Endothelial cell (in vitro differentiated cells): ENCODE measurements around the gene CACNB4. TPM values are rescaled to one million over a fixed set of nuclear protein-coding genes. Genes with fewer than 3 reads are reported as not detected.

ENCODE experiments used
- DNase-seq: peaks from one replicate; pipeline ENCODE4 v3.0.0; 2021; ENCODE audit warnings: low spot score
- H3K27ac Mint-ChIP-seq: one replicate; pipeline ENCODE4 v1.8.0; 2021; ENCODE audit warnings: mixed read lengths, inconsistent platforms; ENCODE audit not compliant: unreplicated experiment
- H3K27me3 Mint-ChIP-seq: one replicate; pipeline ENCODE4 v1.8.0; 2021; ENCODE audit warnings: mild to moderate bottlenecking, moderate library complexity, mixed read lengths, inconsistent platforms; ENCODE audit not compliant: unreplicated experiment
- H3K36me3 Mint-ChIP-seq: one replicate; pipeline ENCODE4 v1.8.0; 2021; ENCODE audit warnings: mild to moderate bottlenecking, low read depth, mixed read lengths, inconsistent platforms; ENCODE audit not compliant: unreplicated experiment
- H3K4me1 Mint-ChIP-seq: one replicate; pipeline ENCODE4 v1.8.0; 2021; ENCODE audit warnings: mild to moderate bottlenecking, mixed read lengths, inconsistent platforms; ENCODE audit not compliant: unreplicated experiment
- H3K4me3 Mint-ChIP-seq: one replicate; pipeline ENCODE4 v1.8.0; 2021; ENCODE audit warnings: mild to moderate bottlenecking, mixed read lengths, inconsistent platforms; ENCODE audit not compliant: unreplicated experiment
- H3K9me3 Mint-ChIP-seq: one replicate; pipeline ENCODE4 v1.8.0; 2021; ENCODE audit warnings: mixed read lengths, inconsistent platforms; ENCODE audit not compliant: unreplicated experiment
- CTCF ChIP-seq: fragments of 200-600 bp; sonication (generic); IDR thresholded peaks from one replicate; pipeline ENCODE4 v1.5.0; 2021; ENCODE audit warnings: antibody characterized with exemption; ENCODE audit not compliant: unreplicated experiment
- total RNA-seq: library from RNA; stranded (reverse); fragmentation: NEBNext Ultra II Directional; extraction: Animal tissue kit (Norgen Biotek cat#: 25700); gene quantifications from one replicate; pipeline ENCODE4 v1.2.1, GENCODE V29; 2021; ENCODE audit not compliant: unreplicated experiment

The CACNB4 gene
- total RNA-seq, 1 donor from 2014 or later = 1.5 TPM

GRCh38 chr2:152106464-152106863 lies 7.6 kb upstream of the CACNB4 start:
- DNase-seq = no peak
- H3K4me1 Mint-ChIP-seq = no peaks in the 10 kb centered on the region
- no peaks in the 10 kb centered on the region for H3K9me3 Mint-ChIP-seq
- peak overlapping the region; percentile 18 for H3K27ac Mint-ChIP-seq
- TF ChIP-seq CTCF = no peak
- no peaks in the 10 kb centered on the region for H3K36me3 Mint-ChIP-seq
- no peaks in the 10 kb centered on the region for H3K27me3 Mint-ChIP-seq
- no peak overlapping the region for H3K4me3 Mint-ChIP-seq

- peaks cover 4% of the 10 kb centered on the region for H3K4me1 Mint-ChIP-seq
- no peak overlapping the region for H3K4me3 Mint-ChIP-seq
- DNase-seq = no peak
- H3K27ac Mint-ChIP-seq = no peak overlapping the region
- H3K27me3 Mint-ChIP-seq = peaks cover 8% of the 10 kb centered on the region
- TF ChIP-seq CTCF = no peak
- no peaks in the 10 kb centered on the region for H3K9me3 Mint-ChIP-seq
- H3K36me3 Mint-ChIP-seq = no peaks in the 10 kb centered on the region
Measured at GRCh38 chr2:152103271-152103670, 4.4 kb upstream of the CACNB4 start.

- DNase-seq = no peak
- no peaks in the 10 kb centered on the region for H3K36me3 Mint-ChIP-seq
- no peak overlapping the region for H3K4me3 Mint-ChIP-seq
- TF ChIP-seq CTCF = no peak
- H3K9me3 Mint-ChIP-seq = no peaks in the 10 kb centered on the region
- H3K27me3 Mint-ChIP-seq = peaks cover 17% of the 10 kb centered on the region
- H3K4me1 Mint-ChIP-seq = peaks cover 11% of the 10 kb centered on the region
- no peak overlapping the region for H3K27ac Mint-ChIP-seq
Measured at GRCh38 chr2:152100961-152101360, 2.1 kb upstream of the CACNB4 start.

- Mint-ChIP-seq H3K27ac (no peak overlapping the region), H3K4me1 (peaks cover 11% of the 10 kb centered on the region), H3K9me3 (no peaks in the 10 kb centered on the region), H3K36me3 (no peaks in the 10 kb centered on the region), H3K4me3 (peak overlapping the region; percentile 94), H3K27me3 (peaks cover 17% of the 10 kb centered on the region)
- TF ChIP-seq CTCF = no peak
- peak; percentile 9 for DNase-seq
Measured at GRCh38 chr2:152099367-152100050, 665 bp upstream of the CACNB4 start.

- peak; percentile 41 for DNase-seq
- H3K27ac Mint-ChIP-seq = peak overlapping the region; percentile 24
Measured at GRCh38 chr2:152097801-152098495, 896 bp downstream of the CACNB4 start.

More at GRCh38 chr2:152097801-152098495, 896 bp downstream of the CACNB4 start:
- no peak for TF ChIP-seq CTCF
- no peaks in the 10 kb centered on the region for H3K36me3 Mint-ChIP-seq
- H3K27me3 Mint-ChIP-seq = peaks cover 17% of the 10 kb centered on the region
- peaks cover 11% of the 10 kb centered on the region for H3K4me1 Mint-ChIP-seq
- peak overlapping the region; percentile 89 for H3K4me3 Mint-ChIP-seq
- H3K9me3 Mint-ChIP-seq = no peaks in the 10 kb centered on the region
